Coronary artery (tissue), 2 donors: Measurements from ENCODE around the gene CASK.
A peak's percentile ranks its signal among the peaks of the same experiment; 100 is the strongest.

Experiments used
- DNase-seq: peaks from one replicate; pipeline ENCODE4 v3.0.0-alpha.2; 2017; ENCODE audit warnings: low spot score
- H3K27ac ChIP-seq, 2 donors: fragments of 200-600 bp; sonication (generic); one replicate each; pipeline ENCODE4 v1.5.1; 2016 to 2019
- H3K4me3 ChIP-seq: fragments of 200-600 bp; sonication (generic); 2 replicates; pipeline ENCODE4 v1.5.1; 2016; ENCODE audit warnings: mild to moderate bottlenecking, moderate library complexity
- CTCF ChIP-seq: fragments of 200-600 bp; sonication (generic); IDR thresholded peaks from one replicate; pipeline ENCODE4 v1.5.1; 2019; ENCODE audit warnings: antibody characterized with exemption

CASK gene

DNA sequence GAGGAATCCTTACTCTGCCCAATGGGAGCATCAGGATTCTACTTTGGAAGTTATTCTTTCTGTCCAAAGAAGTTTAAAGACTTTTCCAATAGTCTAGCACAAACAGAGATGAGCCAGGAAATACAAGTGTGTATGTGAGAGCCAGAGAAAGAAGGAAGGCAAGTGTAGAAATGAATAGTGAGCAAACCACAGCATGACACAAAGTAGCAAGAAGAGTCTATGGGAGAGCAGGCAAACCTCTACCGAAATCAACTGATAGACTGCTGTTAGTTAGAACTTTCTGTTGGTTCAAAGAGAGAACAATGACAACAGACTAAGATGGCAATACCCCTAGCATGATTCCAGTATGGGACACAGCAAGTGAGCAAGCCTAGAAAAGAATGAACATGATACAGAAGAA, 250.7 kb downstream of the CASK start:
- Histone ChIP-seq H3K27ac (no peak overlapping the region), H3K4me3 (no peak overlapping the region)
- no peak for TF ChIP-seq CTCF
- DNase-seq: no peak

DNA sequence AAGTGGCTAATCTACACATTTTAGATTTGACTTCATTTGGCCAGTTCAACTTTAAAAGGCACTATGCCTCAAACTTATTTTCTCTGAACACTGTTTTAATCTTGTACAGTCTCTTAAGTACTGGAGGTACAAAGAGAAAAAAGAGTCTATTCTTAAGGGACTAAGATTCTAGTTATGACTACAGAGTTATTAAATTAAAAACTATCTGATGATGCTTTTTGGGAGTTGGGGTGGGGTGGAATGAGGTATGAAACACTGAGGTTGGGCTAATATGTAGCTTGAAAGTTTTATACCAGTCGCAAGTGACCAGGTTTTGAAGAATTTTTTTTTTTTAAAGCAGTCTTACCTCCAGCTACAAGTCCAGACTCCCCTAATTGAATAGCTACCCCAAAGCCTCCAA, 252.3 kb downstream of the CASK start:
- TF ChIP-seq CTCF: no peak
- H3K4me3 ChIP-seq: no peak overlapping the region
- H3K27ac ChIP-seq: no peak overlapping the region
- DNase-seq: no peak

GRCh38 chrX:41670112-41670511, 253.2 kb downstream of the CASK start:
- no peak for TF ChIP-seq CTCF
- H3K4me3 ChIP-seq: no peak overlapping the region
- H3K27ac ChIP-seq: no peak overlapping the region
- no peak for DNase-seq

DNA sequence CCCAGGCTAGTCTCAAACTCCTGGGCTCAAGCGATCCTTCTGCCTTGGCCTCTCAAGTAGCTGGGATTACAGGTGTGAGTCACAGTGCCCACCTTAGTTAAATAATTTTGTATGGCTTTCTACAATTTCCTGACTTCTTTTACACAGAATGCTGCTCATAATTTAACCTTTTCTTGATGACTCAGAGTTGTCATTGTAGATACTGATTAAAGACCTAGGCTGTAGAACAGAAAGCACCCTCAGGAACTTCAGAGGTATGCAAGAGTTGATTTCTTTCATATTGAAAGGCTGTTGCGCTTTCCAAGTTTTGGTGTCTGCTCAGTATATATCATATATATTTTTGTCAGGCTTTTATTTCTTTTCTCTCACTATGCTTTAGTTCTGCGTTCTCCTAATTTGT, 255.7 kb downstream of the CASK start:
- TF ChIP-seq CTCF: no peak
- Histone ChIP-seq H3K27ac (no peak overlapping the region), H3K4me3 (no peak overlapping the region)
- no peak for DNase-seq

DNA sequence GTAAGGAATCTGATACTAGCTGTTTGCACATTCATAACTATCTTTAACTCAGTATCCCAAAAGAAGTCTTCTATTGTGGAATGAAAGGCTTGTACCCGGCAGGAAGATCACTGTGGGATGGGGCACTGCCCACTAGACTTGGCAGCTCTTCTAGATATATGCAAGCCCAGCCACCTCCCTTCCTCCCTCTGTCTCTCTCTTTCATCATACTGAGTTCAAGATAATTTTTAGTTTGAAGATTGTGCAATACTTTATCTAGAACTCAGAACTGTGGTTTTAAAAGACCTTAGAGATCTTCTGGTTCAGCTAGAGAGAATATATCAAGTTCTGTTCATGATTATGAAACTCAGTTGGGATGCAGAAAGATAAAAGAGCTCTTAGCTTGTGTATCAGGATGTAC, 257.1 kb downstream of the CASK start:
- no peak for DNase-seq
- Histone ChIP-seq H3K27ac (peak overlapping the region in 1 of 2 donors; percentile 3), H3K4me3 (no peak overlapping the region)
- TF ChIP-seq CTCF: no peak

DNA sequence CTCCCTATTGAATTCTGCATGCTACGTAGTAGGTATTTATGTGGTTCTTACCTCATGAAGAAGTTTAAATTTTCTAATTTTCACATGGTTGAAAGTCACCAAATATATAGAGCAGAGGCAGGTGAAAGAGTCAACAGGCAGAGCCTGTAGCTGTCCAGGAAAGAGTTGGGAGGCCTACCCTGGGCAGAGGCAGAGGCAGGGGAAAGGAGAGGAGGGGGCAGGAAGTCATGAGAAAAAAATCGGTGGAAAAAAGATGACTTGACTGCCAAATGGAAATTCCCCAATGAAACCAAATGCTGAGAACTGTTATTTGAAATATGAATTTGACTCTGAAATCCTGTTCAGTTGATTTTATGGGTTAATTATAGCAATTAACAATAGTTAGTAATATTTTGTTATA, 257.7 kb downstream of the CASK start:
- Histone ChIP-seq H3K4me3 (no peak overlapping the region), H3K27ac (peak overlapping the region; percentile 3 to 9)
- no peak for TF ChIP-seq CTCF
- no peak for DNase-seq

DNA sequence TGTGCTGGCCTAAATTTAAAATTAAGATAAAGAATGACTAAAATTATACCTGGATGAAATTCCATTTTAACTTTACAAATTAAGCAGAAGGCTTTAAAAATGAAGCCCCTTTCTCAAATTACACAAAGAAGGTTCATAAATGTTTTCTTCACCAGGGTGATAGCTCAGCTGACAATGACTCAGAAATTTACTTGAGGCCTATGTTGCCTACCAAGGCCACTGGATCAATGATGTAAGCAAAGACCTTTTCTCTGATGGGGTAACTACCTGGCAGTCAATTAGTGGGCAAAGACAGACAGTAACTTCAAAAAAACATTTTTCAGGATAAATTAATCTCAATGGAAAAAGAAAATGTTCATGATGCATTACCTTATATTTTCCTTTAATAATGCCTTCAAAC, 258.4 kb downstream of the CASK start:
- TF ChIP-seq CTCF: no peak
- H3K27ac ChIP-seq: no peak overlapping the region
- DNase-seq: no peak
- H3K4me3 ChIP-seq: no peak overlapping the region
